Fibroblast of skin of right quadriceps (primary cell): ENCODE data around the gene GRIK5.

Source experiments
- DNase-seq: peaks from one replicate; pipeline ENCODE4 v3.0.0-alpha.2; 2013

The GRIK5 gene

GRCh38 chr19:41981724-41982123, 88.3 kb downstream of the GRIK5 start:
- DNase-seq: no peak

- no peak for DNase-seq
Measured at GRCh38 chr19:41978470-41978869, 91.5 kb downstream of the GRIK5 start.

GRCh38 chr19:41977916-41978315, 92.1 kb downstream of the GRIK5 start:
- DNase-seq: no peak

- DNase-seq: no peak
Measured at GRCh38 chr19:41974652-41975051, 95.4 kb downstream of the GRIK5 start.

GRCh38 chr19:41971363-41971762, 98.6 kb downstream of the GRIK5 start:
- no peak for DNase-seq

GRCh38 chr19:41969772-41970458, 100.1 kb downstream of the GRIK5 start:
- no peak for DNase-seq

GRCh38 chr19:41968751-41969595, 101.0 kb downstream of the GRIK5 start:
- DNase-seq: no peak

- DNase-seq: no peak
Measured at GRCh38 chr19:41967054-41967783, 102.8 kb downstream of the GRIK5 start.

GRCh38 chr19:41965106-41965505, 104.9 kb downstream of the GRIK5 start:
- DNase-seq: no peak

GRCh38 chr19:41960973-41961372, 109.0 kb downstream of the GRIK5 start:
- DNase-seq: no peak

- peak; percentile 92 for DNase-seq
Measured at GRCh38 chr19:41959056-41960053, 110.7 kb downstream of the GRIK5 start, which contains the start of gene RABAC1. TSS of gene RABAC1 (minus strand) at chr19:41959321. CDS start at chr19:41959292, 29 bp downstream.

- DNase-seq: peak; percentile 74
Measured at GRCh38 chr19:41958367-41959055, 111.5 kb downstream of the GRIK5 start.

GRCh38 chr19:41957838-41958366, 112.1 kb downstream of the GRIK5 start:
- DNase-seq: peak; percentile 80

- no peak for DNase-seq
Measured at GRCh38 chr19:41957161-41957837, 112.7 kb downstream of the GRIK5 start.

- no peak for DNase-seq
Measured at GRCh38 chr19:41956621-41957020, 113.4 kb downstream of the GRIK5 start.

- no peak for DNase-seq
Measured at GRCh38 chr19:41955521-41955920, 114.5 kb downstream of the GRIK5 start.

- DNase-seq: peak; percentile 60
Measured at GRCh38 chr19:41951686-41952172, 118.3 kb downstream of the GRIK5 start.
